Peyer's patch (tissue), 4 donors: ENCODE data around the gene SLC39A3. TPM values are rescaled to one million over a fixed set of nuclear protein-coding genes. Genes with fewer than 3 reads are reported as not detected.

Experiments
- DNase-seq, 3 donors: peaks; one replicate each; pipeline ENCODE4 v3.0.0-alpha.2; 2017 to 2019
- H3K27ac ChIP-seq, 4 donors: fragments of 200-600 bp; sonication (generic); one replicate each; pipeline ENCODE4 v1.5.1; 2016 to 2019
- H3K27me3 ChIP-seq, 2 donors: fragments of 200-600 bp; sonication (generic); one replicate each; pipeline ENCODE4 v1.5.1; 2019
- H3K36me3 ChIP-seq, 3 donors: fragments of 200-600 bp; sonication (generic); one replicate each; pipeline ENCODE4 v1.5.1; 2016 to 2019
- H3K4me1 ChIP-seq, 4 donors: fragments of 200-600 bp; sonication (generic); one replicate each; pipeline ENCODE4 v1.5.1; 2016 to 2019
- H3K4me3 ChIP-seq, 4 donors: fragments of 200-600 bp; sonication (generic); 1 replicate in 3 of 4; 2 replicates in 1 of 4; pipeline ENCODE4 v1.5.1; 2016 to 2019; ENCODE audit warnings: mild to moderate bottlenecking in 1 of 4
- H3K9me3 ChIP-seq, 4 donors: fragments of 200-600 bp; sonication (generic); one replicate each; pipeline ENCODE4 v1.5.1; 2016 to 2019; ENCODE audit warnings: mild to moderate bottlenecking in 1 of 4
- POLR2A ChIP-seq, 2 donors: fragments of 450-650 bp; IDR thresholded peaks; one replicate each; pipeline ENCODE4 v1.5.1; 2017; ENCODE audit warnings: antibody characterized with exemption in 2 of 2, mild to moderate bottlenecking in 2 of 2, moderate library complexity in 2 of 2
- total RNA-seq, 4 donors: library from RNA; depleted of rRNA; stranded (reverse); fragments of >200 nt; gene quantifications; one replicate each; pipeline ENCODE4 v1.1.0, GENCODE V29; 2016
- TF ChIP-seq, protein P1 (sequence below), 6 experiments: fragments of 450-650 bp in 4 of 6; fragments of 200-600 bp in 2 of 6; sonication (generic) in 1 of 6; IDR thresholded peaks; one replicate each; pipeline ENCODE4 v1.5.1; 2017 to 2019; ENCODE audit warnings: antibody characterized with exemption in 6 of 6, mild to moderate bottlenecking in 3 of 6, moderate library complexity in 1 of 6

SLC39A3 gene
- total RNA-seq, 4 donors from 2014 or later = 22.1 to 29.7 (median 26.0) TPM

DNA sequence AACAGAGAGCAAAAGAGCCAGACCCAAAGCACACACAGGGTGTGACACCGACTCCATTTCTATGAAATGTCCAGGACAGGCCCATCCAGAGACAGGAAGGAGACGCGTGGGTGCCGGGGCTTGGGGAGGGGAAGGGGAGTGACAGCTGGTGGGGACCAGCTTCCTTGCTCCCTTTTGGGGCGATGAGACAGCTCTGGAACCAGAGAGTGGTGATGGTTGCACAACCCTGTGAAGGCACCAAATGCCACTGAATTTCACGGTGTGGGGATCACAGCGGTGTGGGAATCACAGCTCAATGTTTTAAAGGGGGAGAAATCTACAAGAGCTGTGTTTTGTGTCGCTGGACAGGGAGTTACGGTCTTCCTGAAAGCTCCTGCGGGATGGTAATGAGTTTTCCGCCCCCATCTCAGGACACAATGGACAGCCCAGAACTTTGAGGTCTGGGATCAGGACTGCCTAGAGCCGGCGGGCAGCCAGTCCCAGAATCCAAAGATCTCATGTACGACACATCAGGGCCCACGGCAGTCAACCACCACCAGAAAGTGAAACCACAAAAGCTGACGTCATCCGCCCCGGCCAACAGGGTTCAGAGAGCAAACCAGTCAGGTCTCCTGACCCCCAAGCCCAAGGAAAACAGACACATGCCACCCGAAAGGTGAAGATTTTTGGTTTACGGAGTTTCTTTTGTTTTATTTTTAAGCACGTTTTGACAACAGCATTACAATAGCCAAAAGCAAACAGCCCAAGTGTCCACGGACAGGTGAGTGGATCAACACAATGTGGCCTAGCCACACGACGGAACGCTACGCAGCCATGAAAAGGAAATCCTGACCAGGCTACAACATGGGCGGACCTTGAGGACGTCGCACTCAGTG is 36.0 kb upstream of the SLC39A3 start:
- H3K9me3 ChIP-seq = no peaks in the 10 kb centered on the region
- TF ChIP-seq, protein P1, sequence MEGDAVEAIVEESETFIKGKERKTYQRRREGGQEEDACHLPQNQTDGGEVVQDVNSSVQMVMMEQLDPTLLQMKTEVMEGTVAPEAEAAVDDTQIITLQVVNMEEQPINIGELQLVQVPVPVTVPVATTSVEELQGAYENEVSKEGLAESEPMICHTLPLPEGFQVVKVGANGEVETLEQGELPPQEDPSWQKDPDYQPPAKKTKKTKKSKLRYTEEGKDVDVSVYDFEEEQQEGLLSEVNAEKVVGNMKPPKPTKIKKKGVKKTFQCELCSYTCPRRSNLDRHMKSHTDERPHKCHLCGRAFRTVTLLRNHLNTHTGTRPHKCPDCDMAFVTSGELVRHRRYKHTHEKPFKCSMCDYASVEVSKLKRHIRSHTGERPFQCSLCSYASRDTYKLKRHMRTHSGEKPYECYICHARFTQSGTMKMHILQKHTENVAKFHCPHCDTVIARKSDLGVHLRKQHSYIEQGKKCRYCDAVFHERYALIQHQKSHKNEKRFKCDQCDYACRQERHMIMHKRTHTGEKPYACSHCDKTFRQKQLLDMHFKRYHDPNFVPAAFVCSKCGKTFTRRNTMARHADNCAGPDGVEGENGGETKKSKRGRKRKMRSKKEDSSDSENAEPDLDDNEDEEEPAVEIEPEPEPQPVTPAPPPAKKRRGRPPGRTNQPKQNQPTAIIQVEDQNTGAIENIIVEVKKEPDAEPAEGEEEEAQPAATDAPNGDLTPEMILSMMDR (IDR thresholded peaks at IDR 0.05) = no peak
- TF ChIP-seq POLR2A (IDR thresholded peaks at IDR 0.05) = no peak
- DNase-seq = peak; percentile 65 to 90 (median 75)
- H3K36me3 ChIP-seq = no peaks in the 10 kb centered on the region
- H3K27ac ChIP-seq = peak overlapping the region; percentile 64 to 84 (median 74)
- peak overlapping the region in 3 of 4 donors; percentile 8 to 25 (median 14) for H3K4me3 ChIP-seq
- H3K27me3 ChIP-seq = no peaks in the 10 kb centered on the region
- peaks cover 0 to 17% (median 7%) of the 10 kb centered on the region in 4 donors for H3K4me1 ChIP-seq

DNA sequence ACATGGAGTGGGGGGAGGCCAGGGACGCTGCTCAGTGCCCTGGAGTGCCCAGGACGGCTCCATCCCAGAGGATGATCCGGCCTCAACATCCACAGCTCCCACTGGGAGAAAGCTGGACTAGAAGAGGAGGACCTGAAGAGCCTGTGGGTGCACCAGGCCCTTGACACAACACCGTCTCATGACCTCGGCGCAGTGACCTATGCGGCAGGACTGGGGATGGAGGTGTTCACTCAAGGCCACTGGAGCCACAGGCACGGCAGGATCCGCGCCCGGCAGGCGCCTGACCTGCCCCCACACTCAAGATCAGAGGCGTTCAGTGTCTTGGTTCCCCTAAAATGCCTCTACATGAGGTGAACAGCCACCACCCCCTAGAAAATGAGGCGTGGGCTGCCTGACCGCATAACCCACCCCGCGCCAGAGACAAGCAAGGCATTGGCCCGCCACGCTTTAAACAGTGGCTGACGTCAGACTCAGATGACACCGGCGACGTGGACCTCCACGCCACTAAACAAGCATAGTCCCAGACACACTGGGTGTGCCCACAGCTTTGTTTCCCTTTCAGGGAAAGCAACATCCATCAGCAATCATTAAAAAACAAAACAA is 35.2 kb upstream of the SLC39A3 start:
- Histone ChIP-seq H3K9me3 (no peaks in the 10 kb centered on the region), H3K36me3 (no peaks in the 10 kb centered on the region), H3K4me3 (peak overlapping the region in 2 of 4 donors; percentile 8 to 25), H3K27ac (peak overlapping the region; percentile 64 to 84 (median 74)), H3K27me3 (no peaks in the 10 kb centered on the region), H3K4me1 (peaks cover 0 to 20% (median 7%) of the 10 kb centered on the region in 4 donors)
- no peak for TF ChIP-seq POLR2A (IDR thresholded peaks at IDR 0.05)
- TF ChIP-seq, protein P1 (IDR thresholded peaks at IDR 0.05) = no peak
- no peak for DNase-seq

DNA sequence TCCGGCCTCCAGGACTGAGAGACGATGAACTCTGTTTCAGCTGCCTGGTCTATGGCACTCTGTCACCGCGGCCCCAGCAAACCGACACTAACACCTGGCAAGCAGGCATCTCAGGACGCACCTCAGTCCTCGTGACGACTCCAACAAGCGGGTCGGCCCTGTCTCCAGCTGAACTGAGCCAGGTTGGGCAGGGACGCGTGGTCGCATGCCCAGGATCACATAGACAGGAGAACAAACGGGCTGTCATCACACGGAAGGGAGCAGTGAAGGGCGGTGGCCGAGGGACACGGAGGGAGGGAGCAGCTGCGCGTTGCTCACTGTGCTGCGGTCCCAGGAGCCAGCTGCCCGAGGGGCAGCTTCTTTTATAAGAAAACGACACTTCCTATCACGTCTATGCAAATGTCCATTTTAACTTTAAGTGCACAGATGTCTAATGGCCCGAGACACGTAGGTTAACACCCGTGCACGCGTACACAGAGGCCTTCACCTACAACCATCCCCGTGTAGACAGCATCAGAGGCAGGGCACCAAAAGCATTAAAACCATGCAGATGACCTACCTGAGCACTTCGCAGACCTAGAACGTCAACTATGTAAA is 34.4 kb upstream of the SLC39A3 start:
- no peaks in the 10 kb centered on the region for H3K36me3 ChIP-seq
- TF ChIP-seq, protein P1 (IDR thresholded peaks at IDR 0.05) = no peak
- no peak for TF ChIP-seq POLR2A (IDR thresholded peaks at IDR 0.05)

DNA sequence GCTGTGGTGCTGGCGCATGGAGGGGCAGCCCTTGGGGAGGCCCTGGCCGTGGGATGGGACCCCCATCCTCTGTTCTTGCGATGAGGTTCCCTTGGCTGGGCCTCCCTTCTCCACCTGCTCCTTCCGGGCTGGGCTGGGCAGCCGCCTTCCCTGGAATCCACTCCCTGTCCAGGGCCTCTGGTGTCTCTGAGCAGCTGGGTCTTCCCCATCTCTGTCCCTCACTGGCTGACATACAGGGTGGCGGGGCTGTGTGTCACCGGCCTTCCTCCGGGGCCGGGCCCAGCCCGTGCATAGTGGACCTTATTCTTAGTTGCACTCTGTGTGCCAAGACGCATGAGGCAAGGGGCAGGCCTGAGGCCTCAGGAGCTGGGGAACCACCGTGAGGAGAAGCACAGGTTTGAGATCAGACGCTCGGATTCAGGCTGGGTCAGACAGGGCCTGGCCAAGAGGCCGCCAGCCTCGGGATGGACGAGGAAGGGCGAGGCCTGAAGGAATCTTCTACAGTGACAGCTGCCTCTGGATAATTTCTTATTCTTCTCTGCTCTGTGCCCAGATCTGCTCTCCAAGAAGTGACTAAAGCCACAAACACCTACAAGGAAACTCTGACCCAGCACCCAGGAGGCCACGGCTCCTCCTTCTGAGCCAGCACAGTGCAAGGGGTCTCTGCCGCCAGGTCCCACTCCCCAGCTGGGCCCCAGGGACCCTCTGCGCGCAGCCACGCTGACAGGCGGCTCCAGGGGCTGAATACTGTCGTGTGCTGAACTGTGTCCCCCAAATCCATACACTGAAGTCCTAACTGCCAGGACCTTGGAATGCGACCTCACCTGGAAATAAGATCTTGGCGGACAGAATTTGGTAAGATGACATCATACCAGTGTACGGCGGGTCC is 32.2 kb upstream of the SLC39A3 start:
- no peak for TF ChIP-seq POLR2A (IDR thresholded peaks at IDR 0.05)
- TF ChIP-seq, protein P1 (IDR thresholded peaks at IDR 0.05) = no peak
- peaks cover 0 to 20% (median 7%) of the 10 kb centered on the region in 4 donors for H3K4me1 ChIP-seq
- H3K27ac ChIP-seq = no peak overlapping the region
- no peaks in the 10 kb centered on the region for H3K9me3 ChIP-seq
- no peaks in the 10 kb centered on the region for H3K27me3 ChIP-seq
- H3K4me3 ChIP-seq = no peak overlapping the region
- no peak for DNase-seq
- peaks cover 0 to 13% (median 0%) of the 10 kb centered on the region in 3 donors for H3K36me3 ChIP-seq

More for the DNA sequence above, 34.4 kb upstream of the SLC39A3 start:
- H3K9me3 ChIP-seq = no peaks in the 10 kb centered on the region
- no peak for DNase-seq
- peak overlapping the region in 1 of 4 donors; percentile 84 for H3K27ac ChIP-seq
- H3K27me3 ChIP-seq = no peaks in the 10 kb centered on the region
- peaks cover 0 to 20% (median 7%) of the 10 kb centered on the region in 4 donors for H3K4me1 ChIP-seq
- H3K4me3 ChIP-seq = no peak overlapping the region
